ENCODE results near the gene VSIR.

The VSIR gene

DNA sequence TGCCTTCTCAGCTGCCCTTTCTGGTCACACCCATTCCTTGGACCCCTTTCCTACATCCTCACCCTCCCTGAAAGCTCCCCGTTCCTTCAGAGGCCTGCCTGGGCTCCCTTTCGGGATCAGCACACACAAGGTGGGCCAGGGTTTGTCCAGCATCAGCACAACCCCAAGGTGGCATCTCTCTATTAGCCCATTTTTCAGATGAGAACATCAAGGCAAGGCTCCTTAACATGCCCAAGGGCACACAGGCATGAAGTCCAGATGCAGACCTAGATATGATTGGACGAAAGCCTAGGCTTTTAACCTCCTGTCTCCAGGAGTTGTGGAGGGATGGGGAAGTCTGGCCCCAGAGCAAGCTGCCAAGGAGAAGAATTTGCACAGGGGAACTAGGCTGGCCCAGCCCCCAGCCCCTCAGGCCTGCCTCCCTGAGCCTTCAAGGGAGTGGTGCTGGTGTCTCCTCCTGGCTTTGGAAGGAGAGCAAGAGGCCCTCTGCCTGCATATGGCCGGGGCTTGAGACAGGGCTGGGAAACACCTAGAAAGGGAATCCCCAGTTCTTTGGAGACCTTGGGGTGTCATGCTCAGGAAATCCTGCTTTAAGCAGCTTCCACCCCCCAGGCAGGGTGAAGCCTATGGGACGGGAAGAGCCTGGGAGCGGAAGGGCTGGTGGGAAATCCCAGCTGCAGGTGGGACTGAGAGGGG lies 9.0 kb upstream of the VSIR start:
- DNase-seq: no peak

DNA sequence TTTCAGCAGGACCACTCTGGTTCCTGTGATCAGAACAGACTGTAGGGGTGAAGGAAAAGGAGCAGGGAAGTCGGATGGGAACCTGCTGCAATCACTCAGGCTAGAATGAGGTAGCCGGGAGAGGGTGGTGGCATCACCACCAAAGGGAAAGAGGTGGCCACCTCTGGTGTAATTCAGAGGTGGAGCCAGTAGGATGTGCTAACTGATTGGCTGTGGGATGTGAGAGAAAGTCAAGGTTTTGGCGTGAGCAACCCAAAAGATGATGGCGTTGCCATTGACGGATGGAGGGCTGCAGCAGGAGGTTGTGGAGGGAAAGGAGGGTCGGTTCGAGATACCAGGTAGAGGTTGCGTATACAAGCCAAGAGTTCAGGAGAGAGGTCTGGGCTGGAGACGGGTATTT lies 7.4 kb upstream of the VSIR start:
- DNase-seq: no peak

- DNase-seq: no peak
Observed at GRCh38 chr10:71780156-71780555, 6.8 kb upstream of the VSIR start.

- DNase-seq: no peak
Observed at GRCh38 chr10:71779641-71780040, 6.3 kb upstream of the VSIR start.

DNA sequence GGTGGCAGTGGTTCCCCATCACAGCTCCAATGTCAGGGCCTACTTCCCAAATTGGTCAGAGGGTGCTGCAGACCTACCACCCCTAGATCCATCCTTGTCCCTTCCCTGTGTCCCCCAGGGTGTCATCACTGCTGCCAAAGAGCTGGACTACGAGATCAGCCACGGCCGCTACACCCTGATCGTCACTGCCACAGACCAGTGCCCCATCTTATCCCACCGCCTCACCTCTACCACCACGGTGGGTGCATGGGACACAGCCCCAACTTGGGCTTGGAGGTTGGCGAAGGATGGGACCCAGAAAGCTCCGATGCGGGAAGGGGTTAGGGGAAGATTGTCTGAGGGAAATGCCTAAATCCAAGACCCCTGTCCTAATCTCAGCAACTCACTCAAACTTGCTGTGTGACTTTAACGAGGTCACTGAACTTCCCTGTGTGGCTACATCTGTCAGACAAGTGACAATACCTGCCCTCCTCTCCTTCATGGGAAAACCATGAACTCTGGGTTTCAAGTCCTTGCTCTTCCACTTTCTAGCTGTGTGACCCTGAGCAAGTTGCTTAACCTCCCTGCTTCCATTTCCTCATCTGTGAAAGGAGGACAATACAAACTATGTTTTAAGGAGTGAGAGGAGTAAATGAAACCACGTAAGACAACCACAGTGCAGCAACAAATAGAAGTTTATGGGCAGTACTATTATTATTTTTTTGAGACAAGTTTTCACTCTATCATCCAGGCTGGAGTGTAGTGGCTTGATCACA lies 4.9 kb upstream of the VSIR start:
- no peak for DNase-seq

- no peak for DNase-seq
Observed at GRCh38 chr10:71777213-71777985, 4.1 kb upstream of the VSIR start.

DNA sequence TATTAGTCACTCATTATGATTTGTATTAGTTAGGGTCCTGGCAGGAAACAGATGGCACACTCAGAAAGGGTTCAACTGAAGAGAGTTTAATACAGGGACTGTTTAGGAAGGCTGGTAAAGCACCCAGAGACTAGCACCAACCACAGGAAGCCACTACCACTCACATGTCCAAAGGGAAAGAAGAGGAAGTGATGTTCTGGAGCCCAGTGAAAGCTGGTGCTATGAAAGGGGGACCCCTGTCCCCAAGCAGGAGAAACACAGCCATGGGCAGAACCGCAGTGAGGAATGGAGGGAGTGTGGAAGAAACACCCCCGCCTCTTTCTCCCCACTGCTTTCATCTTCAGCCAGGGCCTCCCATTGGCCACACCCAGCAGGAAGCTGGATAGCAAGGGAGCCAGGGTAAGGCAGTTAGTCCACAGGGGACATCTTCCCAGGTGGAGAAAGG lies 3.2 kb upstream of the VSIR start:
- DNase-seq: no peak

GRCh38 chr10:71774916-71775702 lies 1.8 kb upstream of the VSIR start:
- no peak for DNase-seq

- DNase-seq: no peak
Observed at GRCh38 chr10:71772832-71773220, 494 bp downstream of the VSIR start.

- no peak for DNase-seq
Observed at GRCh38 chr10:71771821-71772617, 1.3 kb downstream of the VSIR start.

DNA sequence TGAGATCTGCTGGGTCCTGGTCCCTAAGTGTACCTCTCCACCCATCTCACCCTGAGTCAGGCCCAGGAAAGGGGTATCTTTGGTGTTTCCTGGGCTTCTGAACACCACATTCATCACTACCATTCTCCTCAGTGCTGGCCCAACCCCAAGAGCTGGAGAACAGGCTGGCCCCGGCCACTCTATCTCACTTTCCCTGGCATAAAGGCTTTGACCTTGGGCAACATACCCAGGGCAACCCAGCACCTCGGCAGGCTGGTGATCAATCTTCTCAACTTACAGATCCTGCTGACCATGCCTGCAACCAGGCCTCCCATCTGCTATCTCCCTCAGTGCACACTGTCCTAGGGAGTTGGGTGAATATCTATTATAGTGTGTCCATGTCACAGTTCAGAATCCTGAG lies 2.1 kb downstream of the VSIR start:
- DNase-seq: no peak

- DNase-seq: no peak
Observed at GRCh38 chr10:71770789-71771188, 2.5 kb downstream of the VSIR start.

DNA sequence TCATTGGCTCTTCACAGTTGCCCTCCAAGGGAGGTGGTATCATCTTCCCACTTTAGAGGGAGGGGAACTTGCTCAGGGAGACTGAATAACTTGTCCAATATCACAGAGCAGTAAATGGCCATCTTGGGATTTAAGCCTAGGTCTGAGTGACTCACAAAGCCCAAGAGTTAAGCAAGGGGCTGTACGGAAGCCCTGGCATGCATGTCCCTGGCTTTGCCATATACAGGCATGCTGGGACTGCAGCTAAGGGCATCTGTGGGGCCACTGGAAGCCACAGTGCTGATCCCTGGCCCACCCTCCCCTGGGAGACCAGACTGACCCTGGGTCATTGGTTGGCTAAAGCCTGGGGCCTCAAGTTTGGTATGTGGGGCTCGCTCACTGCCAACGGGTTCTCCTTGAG lies 3.1 kb downstream of the VSIR start:
- DNase-seq: no peak

- DNase-seq: no peak
Observed at GRCh38 chr10:71769279-71769823, 4.0 kb downstream of the VSIR start.

- no peak for DNase-seq
Observed at GRCh38 chr10:71767420-71768035, 5.8 kb downstream of the VSIR start.

- DNase-seq: no peak
Observed at GRCh38 chr10:71766717-71767419, 6.5 kb downstream of the VSIR start.

GRCh38 chr10:71765906-71766716 lies 7.2 kb downstream of the VSIR start:
- DNase-seq: no peak

- DNase-seq: no peak
Observed at GRCh38 chr10:71765176-71765904, 8.0 kb downstream of the VSIR start.

All from GOT3 (cell line).